Neural progenitor cell (in vitro differentiated cells): Measurements from ENCODE around the gene WEE1. TPM values are rescaled to one million over a fixed set of nuclear protein-coding genes. Genes with fewer than 3 reads are reported as not detected.
"Not testable (repeated sequence)": the region's sequence is repeated elsewhere in the genome, so short reads cannot be mapped to it uniquely, and the experiment has no call there.

ENCODE experiments used
- DNase-seq: peaks from one replicate; pipeline ENCODE4 v3.0.0-alpha.2; 2016; ENCODE audit warnings: low spot score
- H2AFZ ChIP-seq: fragments of 200-600 bp; sonication (generic); replicated peaks from 2 replicates; pipeline ENCODE4 v1.6.1; 2016; ENCODE audit warnings: antibody characterized with exemption
- H3F3A ChIP-seq: fragments of 200-600 bp; sonication (generic); 2 replicates; pipeline ENCODE4 v1.6.1; 2016; ENCODE audit warnings: antibody characterized with exemption, low read depth
- H3K27ac ChIP-seq: fragments of 200-600 bp; sonication (generic); 2 replicates; pipeline ENCODE4 v1.5.1; 2016; ENCODE audit warnings: mild to moderate bottlenecking
- H3K27me3 ChIP-seq: fragments of 200-600 bp; sonication (generic); 2 replicates; pipeline ENCODE4 v1.6.1; 2016; ENCODE audit warnings: mild to moderate bottlenecking, moderate library complexity
- H3K36me3 ChIP-seq: fragments of 200-600 bp; sonication (generic); 2 replicates; pipeline ENCODE4 v1.5.1; 2016
- H3K4me1 ChIP-seq: fragments of 200-600 bp; sonication (generic); 2 replicates; pipeline ENCODE4 v1.6.1; 2016; ENCODE audit warnings: mixed run types
- H3K4me2 ChIP-seq: fragments of 200-600 bp; sonication (generic); 2 replicates; pipeline ENCODE4 v1.6.1; 2016
- H3K4me3 ChIP-seq: fragments of 200-600 bp; sonication (generic); 2 replicates; pipeline ENCODE4 v1.5.1; 2016
- H3K79me2 ChIP-seq: fragments of 200-600 bp; sonication (generic); 2 replicates; pipeline ENCODE4 v1.6.1; 2016; ENCODE audit warnings: low read depth
- H3K9ac ChIP-seq: fragments of 200-600 bp; sonication (generic); 2 replicates; pipeline ENCODE4 v1.6.1; 2016
- H3K9me3 ChIP-seq: fragments of 200-600 bp; sonication (generic); 2 replicates; pipeline ENCODE4 v1.5.1; 2016; ENCODE audit warnings: low read depth
- H4K20me1 ChIP-seq: fragments of 200-600 bp; sonication (generic); 2 replicates; pipeline ENCODE4 v1.6.1; 2016; ENCODE audit warnings: low read depth
- H3K27ac Mint-ChIP-seq: 3 replicates; pipeline ENCODE4 v1.8.0; 2021; ENCODE audit warnings: mixed read lengths
- H3K27me3 Mint-ChIP-seq: 2 replicates; pipeline ENCODE4 v1.8.0; 2022; ENCODE audit warnings: low read depth, mild to moderate bottlenecking, inconsistent platforms, moderate library complexity, mixed read lengths; ENCODE audit not compliant: insufficient read depth
- H3K36me3 Mint-ChIP-seq: 3 replicates; pipeline ENCODE4 v1.8.0; 2021; ENCODE audit warnings: mixed read lengths
- H3K4me1 Mint-ChIP-seq: 3 replicates; pipeline ENCODE4 v1.8.0; 2021; ENCODE audit warnings: mixed read lengths
- H3K4me3 Mint-ChIP-seq: 3 replicates; pipeline ENCODE4 v1.8.0; 2021; ENCODE audit warnings: mild to moderate bottlenecking, moderate library complexity, mixed read lengths
- H3K9me3 Mint-ChIP-seq: 3 replicates; pipeline ENCODE4 v1.8.0; 2020; ENCODE audit warnings: mixed read lengths
- CTCF ChIP-seq: fragments of 200-600 bp; sonication (generic); IDR thresholded peaks from 2 replicates; pipeline ENCODE4 v1.5.1; 2017; ENCODE audit warnings: antibody characterized with exemption, mild to moderate bottlenecking
- EZH2 ChIP-seq: fragments of 200-600 bp; sonication (generic); IDR thresholded peaks from 2 replicates; pipeline ENCODE4 v1.6.1; 2017; ENCODE audit warnings: antibody characterized with exemption, mild to moderate bottlenecking, moderate library complexity
- EZH2phosphoT487 ChIP-seq: fragments of 200-600 bp; sonication (generic); IDR thresholded peaks from 2 replicates; pipeline ENCODE4 v1.6.1; 2017; ENCODE audit warnings: antibody characterized with exemption
- total RNA-seq: library from RNA; depleted of rRNA; stranded (reverse); fragments of >200 nt; gene quantifications from 2 replicates; pipeline ENCODE4 v1.2.3, GENCODE V29; 2015; ENCODE audit warnings: low replicate concordance

WEE1 gene
- total RNA-seq, 1 donor from 2014 or later = 156 TPM

- Mint-ChIP-seq H3K9me3 (no peaks in the 10 kb centered on the region), H3K4me3 (no peak overlapping the region), H3K36me3 (no peaks in the 10 kb centered on the region), H3K27me3 (no peaks in the 10 kb centered on the region), H3K4me1 (peaks cover 15% of the 10 kb centered on the region), H3K27ac (no peak overlapping the region)
- Histone ChIP-seq H4K20me1 (no peaks in the 10 kb centered on the region), H3K4me1 (peaks cover 1% of the 10 kb centered on the region), H3K4me2 (no peak overlapping the region), H3K79me2 (no peaks in the 10 kb centered on the region), H3K27me3 (no peaks in the 10 kb centered on the region), H3K27ac (no peak overlapping the region), H3K36me3 (no peaks in the 10 kb centered on the region), H3K9ac (no peak overlapping the region), H2AFZ (no peak overlapping the region), H3K4me3 (no peak overlapping the region), H3F3A (peaks cover 2% of the 10 kb centered on the region), H3K9me3 (no peaks in the 10 kb centered on the region)
- TF ChIP-seq EZH2phosphoT487 = no peak
- no peak for TF ChIP-seq EZH2
- TF ChIP-seq CTCF = no peak
- no peak for DNase-seq
Observed at GRCh38 chr11:9538548-9538947, 34.9 kb upstream of the WEE1 start.

GRCh38 chr11:9549216-9549615 is 24.3 kb upstream of the WEE1 start:
- H3K9ac ChIP-seq, H3K4me3 Mint-ChIP-seq, H3K36me3 Mint-ChIP-seq, H3K36me3 ChIP-seq, H3K79me2 ChIP-seq, H3K4me1 ChIP-seq, H3K4me1 Mint-ChIP-seq, H3K27ac Mint-ChIP-seq, H3K27ac ChIP-seq, H3K27me3 Mint-ChIP-seq, H3K4me3 ChIP-seq, H3K27me3 ChIP-seq, H3K4me2 ChIP-seq, H3F3A ChIP-seq, H2AFZ ChIP-seq, H4K20me1 ChIP-seq, H3K9me3 ChIP-seq, DNase-seq: not testable (repeated sequence)
- H3K9me3 Mint-ChIP-seq = peaks cover 16% of the 10 kb centered on the region

- H3K27ac ChIP-seq = no peak overlapping the region
- H3K79me2 ChIP-seq = no peaks in the 10 kb centered on the region
- H3K4me3 ChIP-seq = no peak overlapping the region
- H3K4me1 ChIP-seq = no peaks in the 10 kb centered on the region
- DNase-seq = no peak
- Mint-ChIP-seq H3K4me3 (no peak overlapping the region), H3K27ac (no peak overlapping the region), H3K27me3 (peaks cover under 1% of the 10 kb centered on the region), H3K36me3 (peaks cover 2% of the 10 kb centered on the region), H3K4me1 (peaks cover 6% of the 10 kb centered on the region), H3K9me3 (peaks cover 11% of the 10 kb centered on the region)
- no peaks in the 10 kb centered on the region for H3K27me3 ChIP-seq
- H2AFZ ChIP-seq = no peak overlapping the region
- H3K4me2 ChIP-seq = no peak overlapping the region
- no peaks in the 10 kb centered on the region for H3K36me3 ChIP-seq
- no peak for TF ChIP-seq CTCF
- TF ChIP-seq EZH2phosphoT487 = no peak
- TF ChIP-seq EZH2 = no peak
- H3K9ac ChIP-seq = no peak overlapping the region
- H4K20me1 ChIP-seq = no peaks in the 10 kb centered on the region
- peaks cover 7% of the 10 kb centered on the region for H3F3A ChIP-seq
- H3K9me3 ChIP-seq = no peaks in the 10 kb centered on the region
Observed at GRCh38 chr11:9550191-9550628, 23.3 kb upstream of the WEE1 start.

- Mint-ChIP-seq H3K36me3 (peaks cover 4% of the 10 kb centered on the region), H3K27ac (no peak overlapping the region), H3K4me3 (peak overlapping the region; percentile 9), H3K4me1 (peaks cover 15% of the 10 kb centered on the region), H3K27me3 (peaks cover 9% of the 10 kb centered on the region), H3K9me3 (peaks cover 30% of the 10 kb centered on the region)
- Histone ChIP-seq H3K4me1 (peaks cover 11% of the 10 kb centered on the region), H3F3A (peaks cover 17% of the 10 kb centered on the region), H3K27ac (no peak overlapping the region), H3K27me3 (no peaks in the 10 kb centered on the region), H3K9me3 (peaks cover 3% of the 10 kb centered on the region), H3K4me3 (no peak overlapping the region), H3K79me2 (no peaks in the 10 kb centered on the region), H3K4me2 (no peak overlapping the region), H3K36me3 (no peaks in the 10 kb centered on the region), H2AFZ (no peak overlapping the region), H3K9ac (no peak overlapping the region), H4K20me1 (no peaks in the 10 kb centered on the region)
- TF ChIP-seq EZH2 (no peak), EZH2phosphoT487 (no peak), CTCF (no peak)
- no peak for DNase-seq
Observed at GRCh38 chr11:9561279-9561982, 12.0 kb upstream of the WEE1 start.
